ENCODE results near the gene BNC2.

The BNC2 gene

GRCh38 chr9:16654596-16655126 lies 215.8 kb downstream of the BNC2 start:
- TF ChIP-seq, protein P1, sequence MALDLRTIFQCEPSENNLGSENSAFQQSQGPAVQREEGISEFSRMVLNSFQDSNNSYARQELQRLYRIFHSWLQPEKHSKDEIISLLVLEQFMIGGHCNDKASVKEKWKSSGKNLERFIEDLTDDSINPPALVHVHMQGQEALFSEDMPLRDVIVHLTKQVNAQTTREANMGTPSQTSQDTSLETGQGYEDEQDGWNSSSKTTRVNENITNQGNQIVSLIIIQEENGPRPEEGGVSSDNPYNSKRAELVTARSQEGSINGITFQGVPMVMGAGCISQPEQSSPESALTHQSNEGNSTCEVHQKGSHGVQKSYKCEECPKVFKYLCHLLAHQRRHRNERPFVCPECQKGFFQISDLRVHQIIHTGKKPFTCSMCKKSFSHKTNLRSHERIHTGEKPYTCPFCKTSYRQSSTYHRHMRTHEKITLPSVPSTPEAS (tag by site-specific recombination; IDR thresholded peaks at IDR 0.05): no peak
- TF ChIP-seq ZNF202 (tag by site-specific recombination; IDR thresholded peaks at IDR 0.05; ENCODE audit: borderline replicate concordance) (no peak), ZNF239 (tag by site-specific recombination; IDR thresholded peaks at IDR 0.05) (no peak), ZNF561 (tag by site-specific recombination; IDR thresholded peaks at IDR 0.05; ENCODE audit: borderline replicate concordance) (no peak), ZNF404 (tag by site-specific recombination; IDR thresholded peaks at IDR 0.05) (no peak), ZNF677 (tag by site-specific recombination; IDR thresholded peaks at IDR 0.05) (no peak), ZNF121 (tag by site-specific recombination; IDR thresholded peaks at IDR 0.05) (no peak), HOXC10 (CRISPR knock-in tag; IDR thresholded peaks at IDR 0.05) (no peak), ZNF26 (tag by site-specific recombination; IDR thresholded peaks at IDR 0.05) (no peak)
- TF ChIP-seq, protein P2, sequence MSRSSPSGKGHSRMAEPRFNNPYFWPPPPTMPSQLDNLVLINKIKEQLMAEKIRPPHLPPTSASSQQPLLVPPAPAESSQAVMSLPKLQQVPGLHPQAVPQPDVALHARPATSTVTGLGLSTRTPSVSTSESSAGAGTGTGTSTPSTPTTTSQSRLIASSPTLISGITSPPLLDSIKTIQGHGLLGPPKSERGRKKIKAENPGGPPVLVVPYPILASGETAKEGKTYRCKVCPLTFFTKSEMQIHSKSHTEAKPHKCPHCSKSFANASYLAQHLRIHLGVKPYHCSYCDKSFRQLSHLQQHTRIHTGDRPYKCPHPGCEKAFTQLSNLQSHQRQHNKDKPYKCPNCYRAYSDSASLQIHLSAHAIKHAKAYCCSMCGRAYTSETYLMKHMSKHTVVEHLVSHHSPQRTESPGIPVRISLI (tag by site-specific recombination; IDR thresholded peaks at IDR 0.05): no peak
- TF ChIP-seq, protein P3, sequence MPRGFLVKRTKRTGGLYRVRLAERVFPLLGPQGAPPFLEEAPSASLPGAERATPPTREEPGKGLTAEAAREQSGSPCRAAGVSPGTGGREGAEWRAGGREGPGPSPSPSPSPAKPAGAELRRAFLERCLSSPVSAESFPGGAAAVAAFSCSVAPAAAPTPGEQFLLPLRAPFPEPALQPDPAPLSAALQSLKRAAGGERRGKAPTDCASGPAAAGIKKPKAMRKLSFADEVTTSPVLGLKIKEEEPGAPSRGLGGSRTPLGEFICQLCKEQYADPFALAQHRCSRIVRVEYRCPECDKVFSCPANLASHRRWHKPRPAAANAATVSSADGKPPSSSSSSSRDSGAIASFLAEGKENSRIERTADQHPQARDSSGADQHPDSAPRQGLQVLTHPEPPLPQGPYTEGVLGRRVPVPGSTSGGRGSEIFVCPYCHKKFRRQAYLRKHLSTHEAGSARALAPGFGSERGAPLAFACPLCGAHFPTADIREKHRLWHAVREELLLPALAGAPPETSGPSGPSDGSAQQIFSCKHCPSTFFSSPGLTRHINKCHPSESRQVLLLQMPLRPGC (tag by site-specific recombination; IDR thresholded peaks at IDR 0.05): no peak
- POLR2A ChIA-PET: no interaction called here
- Histone ChIP-seq H3K36me3 (ENCODE audit: control insufficient read depth in 2 of 2, insufficient read depth in 1 of 2, low read length in 2 of 2) (no peaks in the 10 kb centered on the region), H3K9me3 (ENCODE audit: control insufficient read depth, insufficient read depth, low read depth, low read length) (no peaks in the 10 kb centered on the region), H3K4me1 (ENCODE audit: control insufficient read depth, insufficient read depth, low read length) (peaks cover 7% of the 10 kb centered on the region), H3K4me3 (ENCODE audit: low read depth, low read length) (no peak overlapping the region), H3K27ac (ENCODE audit: extremely low read depth, low read depth, low read length) (no peak overlapping the region)
- CTCF ChIA-PET: no interaction called here

DNA sequence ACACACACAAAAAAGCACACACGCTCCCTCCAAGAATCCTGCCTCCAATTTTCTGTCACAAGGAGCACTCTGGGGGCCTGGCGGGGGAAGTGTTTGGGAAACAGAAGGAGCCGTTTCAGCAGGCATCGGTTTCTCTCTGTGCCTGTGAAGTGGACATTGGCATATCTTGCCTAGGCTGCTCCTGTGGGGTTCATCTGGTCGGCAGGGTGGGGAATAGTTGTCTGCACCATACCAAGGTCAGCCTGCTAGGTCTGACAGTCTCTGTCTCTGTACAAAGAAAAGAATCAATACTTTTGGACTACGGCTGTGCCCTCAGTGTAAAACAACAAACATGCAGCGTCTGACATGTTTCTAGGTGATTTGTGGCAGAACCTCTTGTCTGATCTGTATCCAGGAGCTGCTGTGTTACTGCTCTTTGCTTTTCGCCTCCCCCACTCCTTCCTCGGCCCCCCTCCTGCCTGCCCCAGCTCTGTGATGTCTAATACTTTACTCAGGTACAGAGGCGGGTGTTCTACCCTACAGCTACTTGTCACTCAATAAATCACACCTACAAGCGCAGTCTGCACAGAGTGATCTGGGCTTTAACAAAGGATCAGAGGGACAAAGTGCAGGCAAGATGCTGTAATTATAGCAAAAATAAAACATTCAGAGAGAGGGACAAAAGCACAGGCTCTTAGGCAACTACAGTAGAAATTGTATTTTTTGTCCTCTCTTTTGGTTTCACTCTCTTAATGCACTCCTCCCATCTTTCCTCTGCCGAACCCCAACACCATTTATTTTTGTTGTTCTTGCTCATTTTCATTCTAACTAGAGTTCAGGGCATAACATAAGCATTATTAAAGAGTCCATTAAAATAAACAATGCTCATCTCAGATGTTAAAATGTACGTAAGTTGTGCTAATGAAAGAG lies 216.7 kb downstream of the BNC2 start:
- ChIA-PET CTCF (interaction anchor here (0.7 kb wide), 1 partner anchor 186 kb away, joined by 4 read pairs; no protein-coding TSS in a partner anchor), POLR2A (no interaction called here)
- no peaks in the 10 kb centered on the region for H3K36me3 ChIP-seq (ENCODE audit: control insufficient read depth in 2 of 2, insufficient read depth in 1 of 2, low read length in 2 of 2)
- no peaks in the 10 kb centered on the region for H3K9me3 ChIP-seq (ENCODE audit: control insufficient read depth, insufficient read depth, low read depth, low read length)
- no peak overlapping the region; the same call in 1 of the 2 replicates for H3K27ac ChIP-seq (ENCODE audit: extremely low read depth, low read depth, low read length)
- no peak overlapping the region for H3K4me3 ChIP-seq (ENCODE audit: low read depth, low read length)
- H3K4me1 ChIP-seq (ENCODE audit: control insufficient read depth, insufficient read depth, low read length): peaks cover 7% of the 10 kb centered on the region
- TF ChIP-seq ZNF561 (tag by site-specific recombination; IDR thresholded peaks at IDR 0.05; ENCODE audit: borderline replicate concordance) (peak; percentile 85; the same call in 1 of the 2 replicates), ZNF157 (tag by site-specific recombination; IDR thresholded peaks at IDR 0.05) (no peak), ZFP37 (tag by site-specific recombination; IDR thresholded peaks at IDR 0.05) (no peak), EGR2 (tag by site-specific recombination; IDR thresholded peaks at IDR 0.05; ENCODE audit: low read depth) (peak; percentile 61; the same call in 1 of the 2 replicates), HOXD13 (CRISPR knock-in tag; IDR thresholded peaks at IDR 0.05; ENCODE audit: borderline replicate concordance) (no peak), ZNF600 (tag by site-specific recombination; IDR thresholded peaks at IDR 0.05) (peak; percentile 72; the same call in 1 of the 2 replicates), ZBTB17 (tag by site-specific recombination; IDR thresholded peaks at IDR 0.05) (peak; percentile 45; the same call in 1 of the 2 replicates), ZNF501 (tag by site-specific recombination; IDR thresholded peaks at IDR 0.05) (no peak), ZFHX2 (tag by site-specific recombination; conservative IDR thresholded peaks at IDR 0.05) (peak; percentile 70), KLF17 (tag by site-specific recombination; IDR thresholded peaks at IDR 0.05) (no peak), ZIC2 (tag by site-specific recombination; IDR thresholded peaks at IDR 0.05) (peak; percentile 70)
- TF ChIP-seq, protein P4, sequence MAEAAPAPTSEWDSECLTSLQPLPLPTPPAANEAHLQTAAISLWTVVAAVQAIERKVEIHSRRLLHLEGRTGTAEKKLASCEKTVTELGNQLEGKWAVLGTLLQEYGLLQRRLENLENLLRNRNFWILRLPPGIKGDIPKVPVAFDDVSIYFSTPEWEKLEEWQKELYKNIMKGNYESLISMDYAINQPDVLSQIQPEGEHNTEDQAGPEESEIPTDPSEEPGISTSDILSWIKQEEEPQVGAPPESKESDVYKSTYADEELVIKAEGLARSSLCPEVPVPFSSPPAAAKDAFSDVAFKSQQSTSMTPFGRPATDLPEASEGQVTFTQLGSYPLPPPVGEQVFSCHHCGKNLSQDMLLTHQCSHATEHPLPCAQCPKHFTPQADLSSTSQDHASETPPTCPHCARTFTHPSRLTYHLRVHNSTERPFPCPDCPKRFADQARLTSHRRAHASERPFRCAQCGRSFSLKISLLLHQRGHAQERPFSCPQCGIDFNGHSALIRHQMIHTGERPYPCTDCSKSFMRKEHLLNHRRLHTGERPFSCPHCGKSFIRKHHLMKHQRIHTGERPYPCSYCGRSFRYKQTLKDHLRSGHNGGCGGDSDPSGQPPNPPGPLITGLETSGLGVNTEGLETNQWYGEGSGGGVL (tag by site-specific recombination; IDR thresholded peaks at IDR 0.05): peak; percentile 37; the same call in 1 of the 2 replicates

Measured in HEK293 (cell line).